ENCODE data around the gene BTBD2.

BTBD2 gene

DNA sequence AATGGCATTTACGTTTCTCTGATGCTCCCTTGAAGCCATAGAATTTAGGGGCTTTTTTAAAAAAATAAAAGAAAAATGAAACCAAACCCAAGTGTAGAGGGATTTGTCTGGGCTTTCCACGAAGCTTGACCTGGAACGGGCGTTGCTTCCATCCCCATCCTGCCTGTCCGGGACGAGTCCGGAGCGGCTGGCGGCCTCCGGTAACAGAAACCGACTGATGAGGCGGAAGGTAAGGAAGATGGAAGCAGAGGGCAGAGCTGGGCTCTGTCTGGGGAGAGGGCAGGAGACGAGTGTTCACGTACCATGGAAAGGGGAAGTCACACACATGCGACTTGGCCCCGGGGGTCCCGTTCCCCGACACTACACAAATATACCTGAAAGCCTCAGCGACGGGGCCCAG is 34.3 kb downstream of the BTBD2 start:
- TF ChIP-seq SIN3A (IDR thresholded peaks at IDR 0.05; ENCODE audit: borderline replicate concordance, insufficient read depth, low read length) = no peak
- TF ChIP-seq REST (IDR thresholded peaks at IDR 0.05; ENCODE audit: insufficient read depth in 1 of 2, low read depth in 2 of 2, low read length in 2 of 2) = no peak

DNA sequence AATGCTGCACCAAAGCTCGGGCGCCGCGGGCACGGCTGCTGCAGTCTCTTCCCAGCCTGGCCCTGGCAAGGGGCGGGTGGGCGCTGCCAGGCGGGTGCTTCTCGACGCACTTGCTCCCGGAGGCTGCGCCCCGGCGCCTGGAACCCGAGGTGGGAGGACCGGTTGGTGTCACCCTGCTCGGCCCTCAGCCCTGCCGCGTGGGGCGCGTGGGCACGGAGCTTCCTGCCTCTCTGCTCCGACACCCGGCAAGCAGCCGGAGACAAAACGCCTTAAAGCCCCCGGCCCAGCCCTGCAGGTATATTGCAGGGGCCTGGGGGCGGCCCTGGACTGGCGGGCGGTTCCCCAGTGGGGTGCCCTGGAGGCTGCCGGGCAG is 34.7 kb downstream of the BTBD2 start:
- TF ChIP-seq SIN3A (IDR thresholded peaks at IDR 0.05; ENCODE audit: borderline replicate concordance, insufficient read depth, low read length) (no peak), FOXP2 (optimal IDR thresholded peaks at IDR 0.05; ENCODE audit: borderline replicate concordance, extremely low read depth, extremely low read length, insufficient read depth) (no peak), POLR2AphosphoS5 (IDR thresholded peaks at IDR 0.05; ENCODE audit: low read depth, low read length) (no peak), TAF1 (IDR thresholded peaks at IDR 0.05; ENCODE audit: borderline replicate concordance, insufficient read depth, low read length) (no peak), REST (IDR thresholded peaks at IDR 0.05; ENCODE audit: insufficient read depth in 1 of 2, low read depth in 2 of 2, low read length in 2 of 2) (no peak)

DNA sequence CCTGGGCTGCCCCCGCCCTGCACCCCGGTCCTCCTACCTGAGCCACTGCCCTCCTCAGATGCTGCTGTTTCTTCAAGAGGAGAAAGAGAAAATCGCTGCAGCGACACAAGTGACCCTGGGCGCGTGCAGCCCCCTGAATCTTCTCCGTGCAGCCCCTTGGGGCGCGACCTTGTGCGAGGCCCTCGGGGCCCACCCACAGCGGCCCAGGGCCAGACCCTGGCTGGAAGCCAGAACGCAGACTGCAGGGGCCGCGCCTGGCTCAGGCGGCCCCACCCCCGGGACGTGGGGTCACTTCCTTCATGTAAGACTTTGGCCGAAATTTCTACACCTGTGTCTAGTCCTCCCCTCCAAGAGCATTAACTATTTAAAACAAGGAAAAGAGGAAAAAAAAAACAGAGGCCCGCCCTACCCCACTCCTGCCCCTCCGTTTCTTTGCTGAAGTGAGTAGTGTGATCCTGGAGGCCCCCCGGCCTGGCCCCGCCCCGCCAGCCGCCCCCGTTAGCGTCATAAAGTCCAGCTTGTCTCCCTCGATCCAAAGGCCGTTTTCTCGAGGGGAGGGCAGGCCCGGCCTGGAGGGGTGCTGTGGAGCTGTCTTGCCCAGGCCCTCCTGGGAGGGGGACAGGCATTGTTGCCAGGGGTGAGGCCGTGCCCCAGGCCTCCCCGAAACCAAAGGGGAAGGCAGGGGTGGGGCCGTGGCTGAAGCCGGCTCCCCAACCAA is 35.3 kb downstream of the BTBD2 start:
- TF ChIP-seq POLR2AphosphoS5 (IDR thresholded peaks at IDR 0.05; ENCODE audit: low read depth, low read length) = no peak

GRCh38 chr19:1979642-1980041 is 35.9 kb downstream of the BTBD2 start:
- no peak for TF ChIP-seq REST (IDR thresholded peaks at IDR 0.05; ENCODE audit: insufficient read depth in 1 of 2, low read depth in 2 of 2, low read length in 2 of 2)
- TF ChIP-seq FOXP2 (optimal IDR thresholded peaks at IDR 0.05; ENCODE audit: borderline replicate concordance, extremely low read depth, extremely low read length, insufficient read depth) = no peak
- TF ChIP-seq POLR2AphosphoS5 (IDR thresholded peaks at IDR 0.05; ENCODE audit: low read depth, low read length) = no peak
- no peak for TF ChIP-seq SIN3A (IDR thresholded peaks at IDR 0.05; ENCODE audit: borderline replicate concordance, insufficient read depth, low read length)
- no peak for TF ChIP-seq TAF1 (IDR thresholded peaks at IDR 0.05; ENCODE audit: borderline replicate concordance, insufficient read depth, low read length)

GRCh38 chr19:1979017-1979416 is 36.5 kb downstream of the BTBD2 start:
- TF ChIP-seq SIN3A (IDR thresholded peaks at IDR 0.05; ENCODE audit: borderline replicate concordance, insufficient read depth, low read length) (no peak), FOXP2 (optimal IDR thresholded peaks at IDR 0.05; ENCODE audit: borderline replicate concordance, extremely low read depth, extremely low read length, insufficient read depth) (no peak), REST (IDR thresholded peaks at IDR 0.05; ENCODE audit: insufficient read depth in 1 of 2, low read depth in 2 of 2, low read length in 2 of 2) (no peak), TAF1 (IDR thresholded peaks at IDR 0.05; ENCODE audit: borderline replicate concordance, insufficient read depth, low read length) (no peak), POLR2AphosphoS5 (IDR thresholded peaks at IDR 0.05; ENCODE audit: low read depth, low read length) (no peak)

Data from PFSK-1 (cell line).